ENCODE results near the gene SHMT2.

- no peak for TF ChIP-seq CTCF (conservative IDR thresholded peaks at IDR 0.05 in 1 of 2, IDR thresholded peaks at IDR 0.05 in 1 of 2; ENCODE audit: low read depth in 1 of 2, low read length in 2 of 2)
- TF ChIP-seq EZH2 (IDR thresholded peaks at IDR 0.05; ENCODE audit: low read length, missing control alignments) = no peak
Observed at GRCh38 chr12:57241402-57242310, 12.1 kb downstream of the SHMT2 start.
